ENCODE data around the gene GADD45B. TPM values are rescaled to one million over a fixed set of nuclear protein-coding genes. Genes with fewer than 3 reads are reported as not detected.

The GADD45B gene
- total RNA-seq, 2 donors from 2014 or later: 430 to 498 TPM

GRCh38 chr19:2477732-2478191 lies 1.8 kb downstream of the GADD45B start:
- DNase-seq (ENCODE audit: low spot score): no peak
- H3K4me3 ChIP-seq: peak overlapping the region; percentile 89
- H3K4me1 ChIP-seq (ENCODE audit: control insufficient read depth in 1 of 2, low read depth in 2 of 2): peaks cover 13 to 31% of the 10 kb centered on the region in 2 donors
- peaks cover 2% of the 10 kb centered on the region for H3K9me3 ChIP-seq
- no peak for ATAC-seq (ENCODE audit: insufficient number of reproducible peaks, low FRiP score, low read depth)
- no peak for TF ChIP-seq CTCF (IDR thresholded peaks at IDR 0.05)
- H3K27me3 ChIP-seq (replicated peaks; ENCODE audit: insufficient read depth): no peaks in the 10 kb centered on the region
- peak overlapping the region; percentile 87 to 91 for H3K27ac ChIP-seq
- peaks cover 12% of the 10 kb centered on the region for H3K36me3 ChIP-seq

- peaks cover 12% of the 10 kb centered on the region for H3K36me3 ChIP-seq
- H3K27ac ChIP-seq: peak overlapping the region; percentile 87 to 91
- peaks cover 7% of the 10 kb centered on the region for H3K9me3 ChIP-seq
- peak overlapping the region; percentile 89 for H3K4me3 ChIP-seq
- peak; percentile 56 for TF ChIP-seq CTCF (IDR thresholded peaks at IDR 0.05)
- H3K27me3 ChIP-seq (replicated peaks; ENCODE audit: insufficient read depth): no peaks in the 10 kb centered on the region
- ATAC-seq (ENCODE audit: insufficient number of reproducible peaks, low FRiP score, low read depth) (no peak), DNase-seq (ENCODE audit: low spot score) (peak; percentile 36)
- H3K4me1 ChIP-seq (ENCODE audit: control insufficient read depth in 1 of 2, low read depth in 2 of 2): peaks cover 13 to 31% of the 10 kb centered on the region in 2 donors
Observed at GRCh38 chr19:2478278-2478755, 2.4 kb downstream of the GADD45B start.

GRCh38 chr19:2478756-2479555 lies 3.0 kb downstream of the GADD45B start:
- H3K4me3 ChIP-seq: peak overlapping the region; percentile 89
- H3K9me3 ChIP-seq: peaks cover 7% of the 10 kb centered on the region
- peak overlapping the region; percentile 87 to 91 for H3K27ac ChIP-seq
- no peak for TF ChIP-seq CTCF (IDR thresholded peaks at IDR 0.05)
- H3K36me3 ChIP-seq: peaks cover 12% of the 10 kb centered on the region
- H3K4me1 ChIP-seq (ENCODE audit: control insufficient read depth in 1 of 2, low read depth in 2 of 2): peaks cover 13 to 31% of the 10 kb centered on the region in 2 donors
- peak; percentile 59 for DNase-seq (ENCODE audit: low spot score)
- H3K27me3 ChIP-seq (replicated peaks; ENCODE audit: insufficient read depth): no peaks in the 10 kb centered on the region
- ATAC-seq (ENCODE audit: insufficient number of reproducible peaks, low FRiP score, low read depth): peak; percentile 6

- H3K27ac ChIP-seq: peak overlapping the region in 1 of 2 donors; percentile 91
- H3K27me3 ChIP-seq (replicated peaks; ENCODE audit: insufficient read depth): no peaks in the 10 kb centered on the region
- ATAC-seq (ENCODE audit: insufficient number of reproducible peaks, low FRiP score, low read depth) (no peak), DNase-seq (ENCODE audit: low spot score) (no peak)
- H3K36me3 ChIP-seq: peaks cover 12% of the 10 kb centered on the region
- peaks cover 7% of the 10 kb centered on the region for H3K9me3 ChIP-seq
- TF ChIP-seq CTCF (IDR thresholded peaks at IDR 0.05): no peak
- H3K4me3 ChIP-seq: peak overlapping the region; percentile 89
- peaks cover 11 to 31% of the 10 kb centered on the region in 2 donors for H3K4me1 ChIP-seq (ENCODE audit: control insufficient read depth in 1 of 2, low read depth in 2 of 2)
Observed at GRCh38 chr19:2479556-2480194, 3.7 kb downstream of the GADD45B start.

- DNase-seq (ENCODE audit: low spot score): no peak
- no peak for TF ChIP-seq CTCF (IDR thresholded peaks at IDR 0.05)
- Histone ChIP-seq H3K36me3 (peaks cover 12% of the 10 kb centered on the region), H3K4me1 (ENCODE audit: control insufficient read depth in 1 of 2, low read depth in 2 of 2) (peaks cover 6 to 22% of the 10 kb centered on the region in 2 donors), H3K4me3 (no peak overlapping the region), H3K27ac (no peak overlapping the region), H3K27me3 (replicated peaks; ENCODE audit: insufficient read depth) (no peaks in the 10 kb centered on the region), H3K9me3 (peaks cover 7% of the 10 kb centered on the region)
- ATAC-seq (ENCODE audit: insufficient number of reproducible peaks, low FRiP score, low read depth): no peak
Observed at GRCh38 chr19:2481466-2481865, 5.5 kb downstream of the GADD45B start.

Measured in thoracic aorta (tissue), 2 donors.